Measurements from ENCODE around the gene NDOR1. TPM values are rescaled to one million over a fixed set of nuclear protein-coding genes. Genes with fewer than 3 reads are reported as not detected.

The NDOR1 gene
- total RNA-seq, 1 experiment from 2014 or later = 22.7 TPM

- DNase-seq = no peak
- H3K27me3 ChIP-seq (ENCODE audit: control insufficient read depth, insufficient read depth, low read length) = no peaks in the 10 kb centered on the region
- no peak overlapping the region for H3K4me3 ChIP-seq (ENCODE audit: insufficient read depth, low read depth, low read length)
- no peaks in the 10 kb centered on the region; the same call in 1 of the 2 replicates for H3K36me3 ChIP-seq (replicated peaks; ENCODE audit: control insufficient read depth, insufficient read depth, low read length)
Measured at GRCh38 chr9:137195525-137196220, 9.8 kb upstream of the NDOR1 start.

DNA sequence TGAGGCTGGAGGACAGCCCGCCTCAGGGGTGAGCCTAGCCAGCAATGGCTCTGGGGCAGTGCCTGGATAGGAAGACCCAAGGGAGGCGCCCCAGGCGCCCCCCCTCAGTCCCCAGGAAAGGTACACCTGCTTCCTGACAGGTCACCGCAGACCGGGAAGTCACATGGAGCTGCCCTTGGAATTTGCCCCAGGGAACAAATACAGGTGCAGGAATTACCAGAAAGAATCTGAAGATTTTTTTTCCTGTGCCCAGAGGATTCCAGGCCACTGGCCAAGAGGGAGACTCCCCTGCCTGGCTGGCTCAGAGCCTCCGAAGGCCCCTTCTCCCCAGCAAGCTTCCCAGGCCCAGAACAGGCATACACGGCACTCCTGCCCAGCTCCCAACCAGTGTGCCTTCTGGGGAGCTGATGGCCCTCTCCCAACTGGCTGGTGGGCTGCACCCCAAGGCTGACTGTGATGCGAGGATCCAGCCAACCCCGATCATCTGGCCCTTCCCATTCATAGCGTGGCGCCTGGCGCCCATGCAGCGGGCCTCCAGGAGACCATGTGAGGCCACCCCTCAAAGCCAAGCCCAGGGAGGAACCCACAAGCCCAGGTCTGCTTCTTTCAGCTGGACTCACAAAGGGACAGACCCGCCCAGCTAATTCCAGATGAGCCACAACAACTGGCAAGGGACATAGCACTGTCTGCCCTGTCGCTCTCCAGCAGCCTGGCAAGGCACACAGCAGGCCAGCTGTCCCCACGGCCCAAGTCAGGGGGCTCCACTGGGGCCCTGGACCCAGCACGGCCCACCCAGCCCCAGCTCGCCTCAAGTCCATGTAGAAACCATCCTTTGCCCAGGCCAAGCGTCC lies 7.2 kb upstream of the NDOR1 start:
- no peak overlapping the region for H3K4me3 ChIP-seq (ENCODE audit: insufficient read depth, low read depth, low read length)
- no peaks in the 10 kb centered on the region; the same call in 1 of the 2 replicates for H3K36me3 ChIP-seq (replicated peaks; ENCODE audit: control insufficient read depth, insufficient read depth, low read length)
- H3K27me3 ChIP-seq (ENCODE audit: control insufficient read depth, insufficient read depth, low read length) = no peaks in the 10 kb centered on the region
- no peak for DNase-seq

DNA sequence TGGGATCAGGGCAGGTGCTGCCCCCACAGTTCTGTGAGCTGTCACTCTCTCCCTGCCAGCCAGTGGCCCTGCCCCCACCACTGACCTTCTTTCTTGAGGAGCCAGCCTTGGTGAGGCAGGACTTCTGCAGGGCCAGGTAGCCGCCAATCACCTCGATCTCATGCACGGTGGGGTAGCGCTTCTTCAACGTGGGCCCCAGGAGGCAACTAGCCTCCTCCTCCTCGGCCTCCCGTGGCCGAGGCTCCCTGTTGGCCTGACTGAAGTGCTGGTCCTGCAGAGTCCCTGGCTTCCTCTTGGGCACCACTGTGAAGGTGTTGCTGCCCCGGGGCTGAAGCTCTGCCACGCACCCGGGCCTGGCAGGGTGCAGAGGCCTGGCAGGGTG lies 6.6 kb upstream of the NDOR1 start:
- no peak for DNase-seq
- Histone ChIP-seq H3K27me3 (ENCODE audit: control insufficient read depth, insufficient read depth, low read length) (no peaks in the 10 kb centered on the region), H3K4me3 (ENCODE audit: insufficient read depth, low read depth, low read length) (no peak overlapping the region), H3K36me3 (replicated peaks; ENCODE audit: control insufficient read depth, insufficient read depth, low read length) (no peaks in the 10 kb centered on the region; the same call in 1 of the 2 replicates)

- no peaks in the 10 kb centered on the region for H3K27me3 ChIP-seq (ENCODE audit: control insufficient read depth, insufficient read depth, low read length)
- peaks cover 2% of the 10 kb centered on the region; the same call in 1 of the 2 replicates for H3K36me3 ChIP-seq (replicated peaks; ENCODE audit: control insufficient read depth, insufficient read depth, low read length)
- H3K4me3 ChIP-seq (ENCODE audit: insufficient read depth, low read depth, low read length) = peak overlapping the region; percentile 42
- DNase-seq = peak; percentile 80
Measured at GRCh38 chr9:137199411-137200121, 5.9 kb upstream of the NDOR1 start.

- DNase-seq = peak; percentile 100
Measured at GRCh38 chr9:137200311-137201204, 4.9 kb upstream of the NDOR1 start, which contains the start of gene TPRN. Gene TPRN, minus strand, starts transcription at chr9:137200741. Its CDS starts 30 bp downstream, at chr9:137200711.

DNA sequence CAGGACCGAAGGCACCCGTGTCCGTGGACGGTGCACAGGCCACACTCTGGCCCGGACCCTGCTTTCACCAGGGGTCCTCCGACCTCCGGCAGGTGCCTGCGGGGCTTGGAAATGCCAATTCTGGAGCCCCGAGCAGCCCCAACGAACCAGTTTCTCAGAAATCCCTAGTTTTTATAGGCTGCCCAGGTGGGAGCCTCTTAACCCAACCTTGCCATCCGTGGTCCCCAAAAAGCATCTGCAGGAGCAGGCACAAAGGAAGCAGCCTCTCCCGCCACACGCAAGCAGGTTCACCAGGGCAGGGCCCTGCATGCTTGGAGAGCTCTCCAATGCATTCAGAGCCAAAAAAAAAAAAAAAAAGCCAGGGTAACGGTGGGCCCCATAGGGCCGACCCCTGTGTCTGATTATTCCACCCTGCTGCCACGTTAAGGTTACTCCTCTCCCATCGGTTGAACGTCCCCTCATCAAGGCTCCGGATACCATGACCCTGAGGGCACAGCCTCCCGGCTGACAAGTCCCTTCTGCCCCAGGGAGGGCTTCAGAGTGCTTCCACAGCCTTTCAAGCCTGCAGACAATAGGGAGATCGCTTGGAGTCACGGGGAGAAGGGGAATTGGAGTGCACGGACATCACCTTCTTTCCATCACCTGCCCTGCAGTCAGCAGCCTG lies 4.2 kb upstream of the NDOR1 start:
- peak overlapping the region; percentile 68 for H3K4me3 ChIP-seq (ENCODE audit: insufficient read depth, low read depth, low read length)
- DNase-seq = peak; percentile 75
- no peaks in the 10 kb centered on the region for H3K27me3 ChIP-seq (ENCODE audit: control insufficient read depth, insufficient read depth, low read length)
- peaks cover 2% of the 10 kb centered on the region; the same call in 1 of the 2 replicates for H3K36me3 ChIP-seq (replicated peaks; ENCODE audit: control insufficient read depth, insufficient read depth, low read length)

More at GRCh38 chr9:137200311-137201204, 4.9 kb upstream of the NDOR1 start, which contains the start of gene TPRN:
- peaks cover 2% of the 10 kb centered on the region; the same call in 1 of the 2 replicates for H3K36me3 ChIP-seq (replicated peaks; ENCODE audit: control insufficient read depth, insufficient read depth, low read length)
- peak within 1 kb of the TSS; percentile 68 for H3K4me3 ChIP-seq (ENCODE audit: insufficient read depth, low read depth, low read length)
- H3K27me3 ChIP-seq (ENCODE audit: control insufficient read depth, insufficient read depth, low read length) = no peaks in the 10 kb centered on the region

- no peak overlapping the region for H3K4me3 ChIP-seq (ENCODE audit: insufficient read depth, low read depth, low read length)
- no peak for DNase-seq
- H3K36me3 ChIP-seq (replicated peaks; ENCODE audit: control insufficient read depth, insufficient read depth, low read length) = peaks cover 2% of the 10 kb centered on the region; the same call in 1 of the 2 replicates
- H3K27me3 ChIP-seq (ENCODE audit: control insufficient read depth, insufficient read depth, low read length) = no peaks in the 10 kb centered on the region
Measured at GRCh38 chr9:137202966-137203365, 2.5 kb upstream of the NDOR1 start.

DNA sequence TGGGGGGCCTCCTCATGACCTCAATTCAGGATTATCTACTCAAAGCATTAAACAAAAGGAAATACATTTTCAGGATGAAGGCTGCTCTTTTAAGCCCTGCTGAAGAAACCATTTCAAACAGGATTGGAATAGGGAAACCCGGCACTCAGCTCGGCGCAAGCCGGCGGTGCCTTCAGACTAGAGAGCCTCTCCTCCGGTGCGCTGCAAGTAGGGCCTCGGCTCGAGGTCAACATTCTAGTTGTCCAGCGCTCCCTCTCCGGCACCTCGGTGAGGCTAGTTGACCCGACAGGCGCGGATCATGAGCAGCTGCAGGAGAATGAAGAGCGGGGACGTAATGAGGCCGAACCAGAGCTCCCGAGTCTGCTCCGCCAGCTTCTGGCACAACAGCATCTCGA lies 772 bp upstream of the NDOR1 start:
- H3K27me3 ChIP-seq (ENCODE audit: control insufficient read depth, insufficient read depth, low read length) = no peaks in the 10 kb centered on the region
- no peak for DNase-seq
- H3K4me3 ChIP-seq (ENCODE audit: insufficient read depth, low read depth, low read length) = peak overlapping the region; percentile 95
- H3K36me3 ChIP-seq (replicated peaks; ENCODE audit: control insufficient read depth, insufficient read depth, low read length) = peaks cover 4% of the 10 kb centered on the region

DNA sequence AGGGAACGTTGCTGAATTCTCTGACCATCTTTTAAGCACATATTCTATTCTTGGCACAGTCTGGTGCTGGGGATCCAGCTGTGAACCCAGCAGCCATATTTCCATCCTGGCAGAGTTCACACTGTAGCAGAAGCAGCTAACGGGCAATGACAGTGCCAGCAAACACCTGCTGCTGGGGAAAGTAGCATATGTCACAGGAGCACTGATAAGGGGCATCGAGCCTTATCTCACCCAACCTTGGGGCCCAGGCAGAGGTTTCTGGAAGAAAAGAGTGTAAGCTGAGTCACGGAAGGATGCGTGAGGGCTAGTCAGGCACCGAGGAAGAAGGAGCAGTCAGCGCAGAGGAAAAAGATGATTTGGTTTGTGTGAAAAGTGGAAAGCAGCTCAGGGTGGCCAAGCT lies 1.1 kb downstream of the NDOR1 start:
- H3K27me3 ChIP-seq (ENCODE audit: control insufficient read depth, insufficient read depth, low read length) = no peaks in the 10 kb centered on the region
- DNase-seq = no peak
- H3K36me3 ChIP-seq (replicated peaks; ENCODE audit: control insufficient read depth, insufficient read depth, low read length) = peaks cover 4% of the 10 kb centered on the region
- H3K4me3 ChIP-seq (ENCODE audit: insufficient read depth, low read depth, low read length) = no peak overlapping the region

GRCh38 chr9:137211532-137211931 lies 6.0 kb downstream of the NDOR1 start:
- DNase-seq = no peak
- H3K27me3 ChIP-seq (ENCODE audit: control insufficient read depth, insufficient read depth, low read length) = no peaks in the 10 kb centered on the region
- no peak overlapping the region for H3K4me3 ChIP-seq (ENCODE audit: insufficient read depth, low read depth, low read length)
- H3K36me3 ChIP-seq (replicated peaks; ENCODE audit: control insufficient read depth, insufficient read depth, low read length) = peaks cover 5% of the 10 kb centered on the region

DNA sequence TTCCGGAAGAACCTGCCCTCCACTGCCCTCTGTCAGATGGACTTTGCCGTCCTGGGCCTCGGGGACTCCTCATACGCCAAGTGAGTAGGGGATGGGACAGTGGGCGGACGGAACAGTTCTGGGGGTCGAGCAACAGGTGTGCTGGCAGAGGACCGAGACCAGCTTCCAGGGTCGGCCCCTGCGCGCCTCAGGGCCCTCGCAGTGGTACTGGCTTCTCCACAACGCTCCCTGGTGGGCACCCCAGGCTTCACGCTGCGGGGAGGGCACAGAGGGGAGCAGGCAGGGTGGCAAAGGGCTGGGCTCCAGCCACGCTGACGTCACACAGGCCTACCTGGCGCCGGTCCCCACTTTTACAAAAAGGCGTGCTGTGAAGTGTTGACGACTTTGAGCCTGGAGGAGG lies 7.0 kb downstream of the NDOR1 start:
- DNase-seq = peak; percentile 74
- peaks cover 5% of the 10 kb centered on the region for H3K36me3 ChIP-seq (replicated peaks; ENCODE audit: control insufficient read depth, insufficient read depth, low read length)
- no peak overlapping the region for H3K4me3 ChIP-seq (ENCODE audit: insufficient read depth, low read depth, low read length)
- no peaks in the 10 kb centered on the region for H3K27me3 ChIP-seq (ENCODE audit: control insufficient read depth, insufficient read depth, low read length)

- peaks cover 5% of the 10 kb centered on the region for H3K36me3 ChIP-seq (replicated peaks; ENCODE audit: control insufficient read depth, insufficient read depth, low read length)
- peak; percentile 83 for DNase-seq
- H3K27me3 ChIP-seq (ENCODE audit: control insufficient read depth, insufficient read depth, low read length) = no peaks in the 10 kb centered on the region
- H3K4me3 ChIP-seq (ENCODE audit: insufficient read depth, low read depth, low read length) = no peak overlapping the region
Measured at GRCh38 chr9:137213160-137214060, 7.9 kb downstream of the NDOR1 start.

Data from H7 (cell line).